GM10248 (cell line): Measurements from ENCODE around the gene CILP.
A peak's percentile ranks its signal among the peaks of the same experiment; 100 is the strongest.

ENCODE experiments used
- CTCF ChIA-PET: fragments of 300-600 bp; sonication (Branson Sonifier 250); formaldehyde crosslinking; extraction: SDS; loops from one replicate; lab custom pipeline; 2021; ENCODE audit warnings: antibody characterized with exemption; lab: Yijun Ruan, JAX
- POLR2A ChIA-PET: fragments of 350-650 bp; sonication (Branson Sonifier 250); formaldehyde crosslinking; extraction: SDS; loops from one replicate; lab custom pipeline; 2020; ENCODE audit warnings: antibody characterized with exemption; lab: Yijun Ruan, JAX
- DNase-seq: peaks from one replicate; pipeline ENCODE4 v3.0.0; 2012; ENCODE audit errors: extremely low spot score
- TF ChIP-seq, protein P1 (sequence below): IDR thresholded peaks from 2 replicates; pipeline ENCODE4 v1.5.1; 2012; ENCODE audit warnings: mild to moderate bottlenecking, low read depth; ENCODE audit errors: extremely low read depth, missing control alignments, control extremely low read depth

Gene CILP

GRCh38 chr15:65254758-65255157 lies 43.5 kb upstream of the CILP start:
- TF ChIP-seq, protein P1, sequence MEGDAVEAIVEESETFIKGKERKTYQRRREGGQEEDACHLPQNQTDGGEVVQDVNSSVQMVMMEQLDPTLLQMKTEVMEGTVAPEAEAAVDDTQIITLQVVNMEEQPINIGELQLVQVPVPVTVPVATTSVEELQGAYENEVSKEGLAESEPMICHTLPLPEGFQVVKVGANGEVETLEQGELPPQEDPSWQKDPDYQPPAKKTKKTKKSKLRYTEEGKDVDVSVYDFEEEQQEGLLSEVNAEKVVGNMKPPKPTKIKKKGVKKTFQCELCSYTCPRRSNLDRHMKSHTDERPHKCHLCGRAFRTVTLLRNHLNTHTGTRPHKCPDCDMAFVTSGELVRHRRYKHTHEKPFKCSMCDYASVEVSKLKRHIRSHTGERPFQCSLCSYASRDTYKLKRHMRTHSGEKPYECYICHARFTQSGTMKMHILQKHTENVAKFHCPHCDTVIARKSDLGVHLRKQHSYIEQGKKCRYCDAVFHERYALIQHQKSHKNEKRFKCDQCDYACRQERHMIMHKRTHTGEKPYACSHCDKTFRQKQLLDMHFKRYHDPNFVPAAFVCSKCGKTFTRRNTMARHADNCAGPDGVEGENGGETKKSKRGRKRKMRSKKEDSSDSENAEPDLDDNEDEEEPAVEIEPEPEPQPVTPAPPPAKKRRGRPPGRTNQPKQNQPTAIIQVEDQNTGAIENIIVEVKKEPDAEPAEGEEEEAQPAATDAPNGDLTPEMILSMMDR = no peak
- CTCF ChIA-PET = interaction anchor here (0.9 to 1.6 kb wide), 2 partner anchors 16 to 32 kb away, joined by 3 read pairs; partner anchors contain the start of gene PARP16
- POLR2A ChIA-PET = no interaction called here
- DNase-seq = no peak

- DNase-seq = no peak
- TF ChIP-seq, protein P1 = no peak
- ChIA-PET POLR2A (no interaction called here), CTCF (interaction anchor here (0.9 to 1.6 kb wide), 2 partner anchors 17 to 33 kb away, joined by 3 read pairs; partner anchors contain the start of gene PARP16)
Measured at GRCh38 chr15:65254356-65254755, 43.1 kb upstream of the CILP start.

GRCh38 chr15:65249641-65250040 lies 38.4 kb upstream of the CILP start:
- CTCF ChIA-PET = interaction anchor here (0.9 to 2.0 kb wide), 8 partner anchors 9 to 216 kb away, joined by 3 to 7 read pairs (median 4); partner anchors contain the start of gene PARP16
- TF ChIP-seq, protein P1 = no peak
- POLR2A ChIA-PET = interaction anchor here (0.6 to 1.5 kb wide), 5 partner anchors 55 to 675 kb away, joined by 3 to 15 read pairs (median 4); partner anchors contain the start of gene RNU5B-1
- DNase-seq = peak; percentile 80

DNA sequence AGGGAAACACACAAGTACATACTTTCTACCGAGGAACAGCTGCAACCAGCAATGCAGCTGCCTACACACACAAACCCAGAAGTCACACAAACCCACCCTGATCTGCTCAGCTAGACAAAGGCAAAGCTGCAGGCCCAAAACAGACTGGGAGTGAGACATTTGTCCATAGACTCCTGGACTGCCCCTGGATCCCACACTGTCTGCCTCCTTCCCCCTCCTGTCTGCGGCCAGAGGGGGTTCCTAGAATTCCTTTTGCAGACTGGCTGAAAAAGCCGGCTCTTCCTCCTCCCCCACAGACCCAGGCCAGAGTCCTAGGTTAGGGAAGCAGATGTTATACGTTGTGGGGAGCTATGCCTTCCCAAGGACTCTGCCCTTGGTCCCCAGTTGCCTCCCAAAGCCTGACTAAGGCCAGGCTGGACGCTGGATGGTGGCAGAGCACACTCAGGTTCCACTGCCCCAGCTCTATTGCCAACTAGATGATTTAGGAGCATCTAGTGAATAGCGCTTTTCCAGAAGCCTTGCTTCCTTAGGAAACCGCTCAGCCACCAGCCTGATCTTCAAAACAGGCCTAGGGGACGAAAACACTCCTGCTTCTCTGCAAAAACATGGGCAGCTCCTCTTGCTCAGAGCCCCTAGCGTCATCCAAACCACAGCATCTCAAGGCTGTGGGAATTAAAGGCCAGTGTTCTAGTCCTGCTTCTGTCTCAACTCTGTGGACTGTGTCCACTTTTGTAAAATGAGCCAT lies 37.4 kb upstream of the CILP start:
- TF ChIP-seq, protein P1 = no peak
- no peak for DNase-seq
- POLR2A ChIA-PET = interaction anchor here (1.5 kb wide), 1 partner anchor 56 kb away, joined by 15 read pairs; the partner anchor contains the start of gene RNU5B-1
- CTCF ChIA-PET = interaction anchor here (0.9 to 2.0 kb wide), 8 partner anchors 17 to 215 kb away, joined by 3 to 7 read pairs (median 3); partner anchors contain the start of genes PARP16 and RNU5B-1

DNA sequence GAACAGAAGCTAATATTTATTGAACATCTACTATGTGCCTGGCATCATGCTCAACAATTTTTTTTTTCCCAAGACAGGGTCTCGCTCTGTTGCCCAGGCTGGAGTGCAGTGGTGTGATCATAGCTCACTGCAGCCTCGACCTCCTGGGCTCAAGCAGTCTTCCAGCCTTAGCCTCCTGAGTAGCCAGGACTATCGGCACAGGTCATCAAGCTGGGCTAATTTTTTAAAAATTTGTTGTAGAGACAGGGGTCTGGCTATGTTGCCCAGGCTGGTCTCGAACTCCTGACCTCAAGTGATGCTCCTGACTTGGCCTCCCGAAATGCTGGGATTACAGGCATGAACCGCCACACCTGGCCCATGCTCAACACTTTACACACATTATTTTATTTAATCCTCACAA lies 35.7 kb upstream of the CILP start:
- DNase-seq = no peak
- ChIA-PET POLR2A (interaction anchor here (0.6 kb wide), 1 partner anchor 59 kb away, joined by 3 read pairs; no protein-coding TSS in a partner anchor), CTCF (interaction anchor here (1.1 to 1.8 kb wide), 4 partner anchors 24 to 40 kb away, joined by 3 to 5 read pairs (median 5); partner anchors contain the start of gene PARP16)
- TF ChIP-seq, protein P1 = no peak

DNA sequence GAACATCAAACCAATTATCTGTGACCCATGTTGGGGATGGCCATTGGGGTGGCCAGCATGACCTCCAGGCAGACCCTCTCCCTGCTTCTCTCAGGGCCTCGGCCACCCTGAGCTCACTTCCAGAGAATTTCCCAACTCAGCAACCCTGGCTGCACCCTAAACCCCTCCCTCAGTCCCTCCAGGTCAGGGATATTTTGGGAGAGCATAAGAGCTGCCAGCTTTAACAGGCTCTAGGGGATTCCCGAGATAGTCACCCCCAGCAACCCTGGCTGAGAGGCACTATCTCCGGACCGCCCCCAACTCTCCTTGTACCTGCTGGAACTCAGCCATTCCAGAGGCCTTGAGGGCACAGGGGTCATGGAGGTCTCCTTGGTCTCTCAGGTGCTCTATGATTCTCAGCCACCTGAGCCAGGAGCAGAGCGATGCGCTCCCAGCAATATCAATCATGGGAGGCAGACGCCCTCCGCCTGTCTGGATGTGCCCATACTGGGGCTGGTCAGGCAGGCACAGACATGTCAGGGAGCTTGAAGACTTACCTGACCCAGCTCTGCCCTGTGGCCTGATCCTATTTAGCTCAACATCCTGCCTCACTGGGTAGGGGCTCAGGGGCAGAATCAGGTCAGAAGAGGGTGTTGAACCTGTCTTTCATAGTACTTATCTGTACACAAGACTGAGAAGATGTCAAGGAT lies 34.9 kb upstream of the CILP start:
- no peak for DNase-seq
- ChIA-PET CTCF (interaction anchor here (0.6 to 1.8 kb wide), 6 partner anchors 10 to 41 kb away, joined by 3 to 5 read pairs (median 4); partner anchors contain the start of gene PARP16), POLR2A (interaction anchor here (1.2 kb wide), 1 partner anchor 59 kb away, joined by 5 read pairs; the partner anchor contains the start of gene RNU5B-1)
- TF ChIP-seq, protein P1 = no peak
